GM12878 (cell line): ENCODE results near the gene MYH10. TPM values are rescaled to one million over a fixed set of nuclear protein-coding genes. Genes with fewer than 3 reads are reported as not detected.

Experiments
- ATAC-seq: fragments of 200-7000 bp; cut with Tn5 transposase; 3 replicates; pipeline ENCODE4 v1.9.1; 2020; ENCODE audit warnings: mild to moderate bottlenecking, moderate library complexity
- BruUV-seq: library from RNA; stranded (reverse); fragments of 400-500 nt; replicated peaks from 2 replicates; lab custom pipeline; 2021; lab: Mats Ljungman, UMichigan
- CTCF ChIA-PET: fragments of 300-600 bp; sonication (Branson Sonifier 250); formaldehyde crosslinking; extraction: SDS; loops from one replicate; lab custom pipeline; 2021; ENCODE audit warnings: inconsistent platforms; lab: Yijun Ruan, JAX
- POLR2A ChIA-PET: fragments of 350-600 bp; formaldehyde crosslinking; extraction: SDS; loops from one replicate; lab custom pipeline; 2021; ENCODE audit warnings: inconsistent platforms; lab: Charles Lee
- RAD21 ChIA-PET: fragments of 300-600 bp; sonication (Branson Sonifier 250); formaldehyde crosslinking; loops from one replicate; lab custom pipeline; 2023; ENCODE audit warnings: antibody characterized with exemption; ENCODE audit not compliant: unreplicated experiment; lab: Charles Lee
- SMC1A ChIA-PET: fragments of 300-600 bp; sonication (Branson Sonifier 250); formaldehyde crosslinking; loops from one replicate; lab custom pipeline; 2023; ENCODE audit not compliant: unreplicated experiment, uncharacterized antibody; lab: Charles Lee
- DNase-seq: peaks from one replicate; pipeline ENCODE4 v3.0.0-alpha.2; 2011; ENCODE audit warnings: low read depth, low spot score
- FAIRE-seq: peaks from 3 replicates; lab custom pipeline; 2011; peaks lifted over from hg19 to GRCh38; lab: Jason Lieb, UNC
- H2AFZ ChIP-seq: 2 replicates; pipeline ENCODE4 v1.6.0; 2011; ENCODE audit warnings: low read depth, low read length, control low read depth; ENCODE audit not compliant: control insufficient read depth
- H3K27ac ChIP-seq: 2 replicates; pipeline ENCODE4 v1.5.1; 2011; ENCODE audit warnings: control low read depth; ENCODE audit not compliant: control insufficient read depth, insufficient read depth
- H3K27me3 ChIP-seq, 2 experiments: replicated peaks in 1 of 2; 2 replicates each; pipeline versions ENCODE4 v1.6.0 to v1.6.1; 2011; ENCODE audit warnings: low read length in 1 of 2; ENCODE audit not compliant: control insufficient read depth in 2 of 2, insufficient read depth in 2 of 2
- H3K36me3 ChIP-seq, 2 experiments: 2 replicates each; pipeline ENCODE4 v1.5.1; 2011; ENCODE audit warnings: low read length in 1 of 2; ENCODE audit not compliant: control insufficient read depth in 2 of 2, insufficient read depth in 2 of 2
- H3K4me1 ChIP-seq: 2 replicates; pipeline ENCODE4 v1.6.1; 2011; ENCODE audit warnings: mild to moderate bottlenecking, low read length, moderate library complexity, mixed read lengths; ENCODE audit not compliant: control insufficient read depth, insufficient read depth
- H3K4me2 ChIP-seq: 2 replicates; pipeline ENCODE4 v1.6.0; 2011; ENCODE audit warnings: control low read depth; ENCODE audit not compliant: control insufficient read depth, insufficient read depth
- H3K4me3 ChIP-seq: fragments of 200-600 bp; sonication (generic); 2 replicates; pipeline ENCODE4 v1.5.1; 2016
- H3K79me2 ChIP-seq: 2 replicates; pipeline ENCODE4 v1.6.0; 2011; ENCODE audit warnings: low read length; ENCODE audit not compliant: control insufficient read depth, insufficient read depth
- H3K9ac ChIP-seq: 2 replicates; pipeline ENCODE4 v1.8.0; 2011; ENCODE audit warnings: low read length, control low read depth, mixed read lengths; ENCODE audit not compliant: control insufficient read depth, insufficient read depth
- H3K9me3 ChIP-seq: replicated peaks from 3 replicates; pipeline ENCODE4 v1.5.1; 2011; ENCODE audit warnings: mild to moderate bottlenecking, low read length; ENCODE audit not compliant: control insufficient read depth, insufficient read depth
- H4K20me1 ChIP-seq: 2 replicates; pipeline ENCODE4 v1.6.0; 2011; ENCODE audit not compliant: control insufficient read depth, insufficient read depth
- ATF7 ChIP-seq: fragments of 450-650 bp; IDR thresholded peaks from 2 replicates; pipeline ENCODE4 v1.6.1; 2016; ENCODE audit warnings: low read depth, mild to moderate bottlenecking
- BMI1 ChIP-seq: fragments of 450-650 bp; IDR thresholded peaks from 2 replicates; pipeline ENCODE4 v1.6.1; 2016; ENCODE audit warnings: mild to moderate bottlenecking, moderate library complexity, borderline replicate concordance
- CBX5 ChIP-seq: sonication (generic); IDR thresholded peaks from 2 replicates; pipeline ENCODE4 v1.6.1; 2016; ENCODE audit warnings: low read depth, moderate library complexity, mild to moderate bottlenecking, inconsistent platforms
- CHD1 ChIP-seq: IDR thresholded peaks from 2 replicates; pipeline ENCODE4 v1.6.1; 2012; ENCODE audit warnings: low read depth, low read length, improper control_type of control experiment
- CHD2 ChIP-seq: IDR thresholded peaks from 2 replicates; pipeline ENCODE4 v1.6.1; 2011; ENCODE audit warnings: low read depth, low read length, improper control_type of control experiment, borderline replicate concordance
- CREM ChIP-seq: IDR thresholded peaks from 2 replicates; pipeline ENCODE4 v1.6.1; 2014; ENCODE audit warnings: antibody characterized with exemption, low read depth
- GABPA ChIP-seq: IDR thresholded peaks from 2 replicates; pipeline ENCODE4 v1.6.1; 2014; ENCODE audit warnings: antibody characterized with exemption, low read depth, mild to moderate bottlenecking, inconsistent platforms
- HDAC2 ChIP-seq: fragments of 200-600 bp; sonication (generic); IDR thresholded peaks from 2 replicates; pipeline ENCODE4 v1.6.1; 2017
- HDGF ChIP-seq: fragments of 450-650 bp; IDR thresholded peaks from 2 replicates; pipeline ENCODE4 v1.6.1; 2016; ENCODE audit warnings: antibody characterized with exemption
- IKZF2 ChIP-seq, 2 experiments: fragments of 450-650 bp; IDR thresholded peaks; 2 replicates each; pipeline ENCODE4 v1.6.1; 2017; ENCODE audit warnings: mild to moderate bottlenecking in 2 of 2, moderate library complexity in 2 of 2
- KDM1A ChIP-seq: fragments of 200-600 bp; sonication (generic); IDR thresholded peaks from 2 replicates; pipeline ENCODE4 v1.6.1; 2016; ENCODE audit warnings: borderline replicate concordance
- NFYB ChIP-seq: IDR thresholded peaks from 2 replicates; pipeline ENCODE4 v1.6.1; 2011; ENCODE audit warnings: low read depth, mild to moderate bottlenecking, low read length, improper control_type of control experiment, moderate library complexity; ENCODE audit not compliant: insufficient read depth
- RAD21 ChIP-seq: IDR thresholded peaks from 2 replicates; pipeline ENCODE4 v1.6.1; 2011; ENCODE audit warnings: mild to moderate bottlenecking, low read depth, low read length, moderate library complexity; ENCODE audit not compliant: insufficient read depth
- RFX5 ChIP-seq: IDR thresholded peaks from 2 replicates; pipeline ENCODE4 v1.6.1; 2011; ENCODE audit warnings: low read depth, low read length, improper control_type of control experiment
- SIN3A ChIP-seq: IDR thresholded peaks from 2 replicates; pipeline ENCODE4 v1.6.1; 2012; ENCODE audit warnings: low read depth, low read length, improper control_type of control experiment
- SIX5 ChIP-seq: IDR thresholded peaks from 2 replicates; pipeline ENCODE4 v1.6.1; 2011; ENCODE audit warnings: mild to moderate bottlenecking, low read depth, low read length, moderate library complexity; ENCODE audit not compliant: severe bottlenecking
- SREBF1 ChIP-seq: IDR thresholded peaks from 2 replicates; pipeline ENCODE4 v1.6.1; 2012; ENCODE audit warnings: mild to moderate bottlenecking, low read length
- ZNF274 ChIP-seq: IDR thresholded peaks from one replicate; pipeline ENCODE4 v1.8.0; 2011; ENCODE audit not compliant: insufficient read length, insufficient read depth
- WGBS: methylation state at CpG from one replicate; pipeline ENCODE4 v1.1.6; 2016; ENCODE audit warnings: low lambda C conversion rate; ENCODE audit not compliant: insufficient replicate concordance, insufficient coverage; ENCODE audit errors: missing lambda C conversion rate; 5-methylcytosine and 5-hydroxymethylcytosine counted together
- in situ Hi-C: fragments of 300-500 bp; cut with MboI; formaldehyde crosslinking; loops from 9 replicates; pipeline ENCODE4 v1.14.3; 2018; ENCODE audit warnings: mixed read lengths
- intact Hi-C: fragments of 100-400 bp; cut with micrococcal nuclease; formaldehyde crosslinking; loops from one replicate; pipeline ENCODE4 v1.14.2; 2022; ENCODE audit not compliant: unreplicated experiment
- polyA plus RNA-seq, 11 experiments: library from polyadenylated mRNA; depleted of rRNA in 4 of 11; unstranded in 6 of 11; stranded (reverse) in 5 of 11; fragments of >200 nt; fragmentation: Nextera tagmentation in 4 of 11; fragmentation: Illumina TruSeq in 1 of 11; extraction: Ambion mirVana in 4 of 11; extraction: Trizol in 1 of 11; gene quantifications; 1 replicate in 1 of 11; 2 replicates in 10 of 11; pipeline versions ENCODE4 v1.2.1 to v1.2.3, GENCODE V29; 2011 to 2016; ENCODE audit warnings: inconsistent platforms in 2 of 11, missing spikeins in 2 of 11, low read depth in 1 of 11
- total RNA-seq, 4 experiments: library from RNA; depleted of rRNA in 3 of 4; stranded (reverse); fragments of >200 nt in 3 of 4; fragmentation: Illumina TruSeq in 1 of 4; extraction: Trizol in 1 of 4; gene quantifications; 2 replicates each; pipeline versions ENCODE4 v1.2.1 to v1.2.3, GENCODE V29; 2013 to 2021
- TF ChIP-seq, protein P1 (sequence below): fragments of 450-650 bp; IDR thresholded peaks from 2 replicates; pipeline ENCODE4 v1.6.1; 2017; ENCODE audit warnings: borderline replicate concordance
- TF ChIP-seq, protein P2 (sequence below): fragments of 450-650 bp; formaldehyde crosslinking; IDR thresholded peaks from 2 replicates; pipeline ENCODE4 v1.4.0; 2020; ENCODE audit warnings: mild to moderate bottlenecking, moderate library complexity

MYH10 gene
- total and polyA plus RNA-seq, 10 of the 15 experiments (the other 5 are each of a cell fraction or from before 2014, with no cell fraction given) = 0.33 to 7.1 (median 1.0) TPM

DNA sequence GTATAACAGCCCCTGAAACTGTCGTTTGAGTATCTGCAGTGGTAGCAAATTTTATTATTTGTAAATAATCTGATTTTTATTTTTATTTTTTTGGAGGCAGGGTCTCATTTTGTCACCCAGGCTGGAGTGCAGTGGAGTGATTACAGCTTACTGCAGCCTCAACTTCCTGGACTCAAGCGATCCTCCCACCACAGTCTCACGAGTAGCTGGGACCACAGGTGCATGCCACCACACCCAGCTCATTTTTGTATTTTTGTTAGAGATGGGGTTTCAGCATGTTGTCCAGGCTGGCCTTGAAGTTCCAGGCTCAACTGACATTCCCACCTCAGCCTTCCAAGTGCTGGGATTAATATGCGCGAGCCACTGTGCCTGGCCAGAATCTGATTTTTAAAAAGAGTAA lies 192.1 kb downstream of the MYH10 start (continued):
- TF ChIP-seq SIX5 = no peak
- TF ChIP-seq, protein P1, sequence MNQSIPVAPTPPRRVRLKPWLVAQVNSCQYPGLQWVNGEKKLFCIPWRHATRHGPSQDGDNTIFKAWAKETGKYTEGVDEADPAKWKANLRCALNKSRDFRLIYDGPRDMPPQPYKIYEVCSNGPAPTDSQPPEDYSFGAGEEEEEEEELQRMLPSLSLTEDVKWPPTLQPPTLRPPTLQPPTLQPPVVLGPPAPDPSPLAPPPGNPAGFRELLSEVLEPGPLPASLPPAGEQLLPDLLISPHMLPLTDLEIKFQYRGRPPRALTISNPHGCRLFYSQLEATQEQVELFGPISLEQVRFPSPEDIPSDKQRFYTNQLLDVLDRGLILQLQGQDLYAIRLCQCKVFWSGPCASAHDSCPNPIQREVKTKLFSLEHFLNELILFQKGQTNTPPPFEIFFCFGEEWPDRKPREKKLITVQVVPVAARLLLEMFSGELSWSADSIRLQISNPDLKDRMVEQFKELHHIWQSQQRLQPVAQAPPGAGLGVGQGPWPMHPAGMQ = no peak
- TF ChIP-seq IKZF2 (IDR thresholded peaks at IDR 0.05) = no peak
- no peak for TF ChIP-seq RFX5
- TF ChIP-seq SREBF1 = no peak
- no peak for TF ChIP-seq CHD2
- TF ChIP-seq RAD21 = no peak
- no peak for TF ChIP-seq ZNF274
- TF ChIP-seq KDM1A = no peak
- no peak for TF ChIP-seq ATF7

DNA sequence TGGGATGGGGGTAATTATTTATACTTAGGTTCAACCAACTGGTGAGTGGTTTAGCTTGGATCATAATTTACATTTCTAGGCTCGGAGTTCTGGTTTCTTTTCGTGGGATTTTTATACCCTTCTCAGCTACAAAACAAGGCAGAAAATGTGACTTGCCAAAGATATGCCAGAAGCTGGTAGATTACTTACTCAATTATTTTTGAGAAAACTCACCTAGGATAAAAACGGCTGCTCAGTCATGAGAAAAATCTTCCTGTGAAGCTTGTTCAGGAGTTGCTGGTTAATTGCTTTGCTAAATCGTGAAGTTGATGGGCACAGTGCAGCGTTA lies 193.7 kb downstream of the MYH10 start:
- Histone ChIP-seq H3K9me3 (no peaks in the 10 kb centered on the region), H3K4me1 (peaks cover 6% of the 10 kb centered on the region; the same call in 1 of the 2 replicates), H3K27me3 (no peaks in the 10 kb centered on the region), H2AFZ (peak overlapping the region; percentile 73; the same call in 1 of the 2 replicates), H3K27ac (peak overlapping the region; percentile 88), H4K20me1 (no peaks in the 10 kb centered on the region; the same call in 1 of the 2 replicates), H3K79me2 (peaks cover 53% of the 10 kb centered on the region), H3K9ac (peak overlapping the region; percentile 95), H3K4me2 (peak overlapping the region; percentile 77), H3K4me3 (peak overlapping the region; percentile 98), H3K36me3 (no peaks in the 10 kb centered on the region)
- no peak for DNase-seq
- WGBS = 26% methylated on average over 5 of the region's 5 CpGs
- CTCF ChIA-PET = interaction anchor here (0.8 to 2.2 kb wide), 6 partner anchors 9 to 326 kb away, joined by 3 to 8 read pairs (median 4); no protein-coding TSS in a partner anchor
- no peak for ATAC-seq
- BruUV-seq = no TSS peak
- no peak for FAIRE-seq
- intact Hi-C loops = no loop called here
- RAD21 ChIA-PET = interaction anchor here (0.9 to 1.6 kb wide), 3 partner anchors 27 to 308 kb away, joined by 3 to 4 read pairs (median 3); no protein-coding TSS in a partner anchor
- SMC1A ChIA-PET = interaction anchor here (0.6 to 1.9 kb wide), 9 partner anchors 10 to 561 kb away, joined by 3 to 6 read pairs (median 4); partner anchors contain the start of genes KRABD2 and PIK3R6
- in situ Hi-C loops = no loop called here
- POLR2A ChIA-PET = interaction anchor here (0.7 to 2.3 kb wide), 5 partner anchors 9 to 371 kb away, joined by 3 to 7 read pairs (median 4); no protein-coding TSS in a partner anchor
- TF ChIP-seq CREM (no peak), GABPA (no peak), BMI1 (no peak), SIN3A (no peak), CHD1 (no peak), KDM1A (no peak), NFYB (no peak), HDGF (no peak), CBX5 (no peak), HDAC2 (no peak)
- TF ChIP-seq, protein P2, sequence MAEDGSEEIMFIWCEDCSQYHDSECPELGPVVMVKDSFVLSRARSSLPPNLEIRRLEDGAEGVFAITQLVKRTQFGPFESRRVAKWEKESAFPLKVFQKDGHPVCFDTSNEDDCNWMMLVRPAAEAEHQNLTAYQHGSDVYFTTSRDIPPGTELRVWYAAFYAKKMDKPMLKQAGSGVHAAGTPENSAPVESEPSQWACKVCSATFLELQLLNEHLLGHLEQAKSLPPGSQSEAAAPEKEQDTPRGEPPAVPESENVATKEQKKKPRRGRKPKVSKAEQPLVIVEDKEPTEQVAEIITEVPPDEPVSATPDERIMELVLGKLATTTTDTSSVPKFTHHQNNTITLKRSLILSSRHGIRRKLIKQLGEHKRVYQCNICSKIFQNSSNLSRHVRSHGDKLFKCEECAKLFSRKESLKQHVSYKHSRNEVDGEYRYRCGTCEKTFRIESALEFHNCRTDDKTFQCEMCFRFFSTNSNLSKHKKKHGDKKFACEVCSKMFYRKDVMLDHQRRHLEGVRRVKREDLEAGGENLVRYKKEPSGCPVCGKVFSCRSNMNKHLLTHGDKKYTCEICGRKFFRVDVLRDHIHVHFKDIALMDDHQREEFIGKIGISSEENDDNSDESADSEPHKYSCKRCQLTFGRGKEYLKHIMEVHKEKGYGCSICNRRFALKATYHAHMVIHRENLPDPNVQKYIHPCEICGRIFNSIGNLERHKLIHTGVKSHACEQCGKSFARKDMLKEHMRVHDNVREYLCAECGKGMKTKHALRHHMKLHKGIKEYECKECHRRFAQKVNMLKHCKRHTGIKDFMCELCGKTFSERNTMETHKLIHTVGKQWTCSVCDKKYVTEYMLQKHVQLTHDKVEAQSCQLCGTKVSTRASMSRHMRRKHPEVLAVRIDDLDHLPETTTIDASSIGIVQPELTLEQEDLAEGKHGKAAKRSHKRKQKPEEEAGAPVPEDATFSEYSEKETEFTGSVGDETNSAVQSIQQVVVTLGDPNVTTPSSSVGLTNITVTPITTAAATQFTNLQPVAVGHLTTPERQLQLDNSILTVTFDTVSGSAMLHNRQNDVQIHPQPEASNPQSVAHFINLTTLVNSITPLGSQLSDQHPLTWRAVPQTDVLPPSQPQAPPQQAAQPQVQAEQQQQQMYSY = no peak
